Measurements from ENCODE around the gene MAP3K10.

DNA sequence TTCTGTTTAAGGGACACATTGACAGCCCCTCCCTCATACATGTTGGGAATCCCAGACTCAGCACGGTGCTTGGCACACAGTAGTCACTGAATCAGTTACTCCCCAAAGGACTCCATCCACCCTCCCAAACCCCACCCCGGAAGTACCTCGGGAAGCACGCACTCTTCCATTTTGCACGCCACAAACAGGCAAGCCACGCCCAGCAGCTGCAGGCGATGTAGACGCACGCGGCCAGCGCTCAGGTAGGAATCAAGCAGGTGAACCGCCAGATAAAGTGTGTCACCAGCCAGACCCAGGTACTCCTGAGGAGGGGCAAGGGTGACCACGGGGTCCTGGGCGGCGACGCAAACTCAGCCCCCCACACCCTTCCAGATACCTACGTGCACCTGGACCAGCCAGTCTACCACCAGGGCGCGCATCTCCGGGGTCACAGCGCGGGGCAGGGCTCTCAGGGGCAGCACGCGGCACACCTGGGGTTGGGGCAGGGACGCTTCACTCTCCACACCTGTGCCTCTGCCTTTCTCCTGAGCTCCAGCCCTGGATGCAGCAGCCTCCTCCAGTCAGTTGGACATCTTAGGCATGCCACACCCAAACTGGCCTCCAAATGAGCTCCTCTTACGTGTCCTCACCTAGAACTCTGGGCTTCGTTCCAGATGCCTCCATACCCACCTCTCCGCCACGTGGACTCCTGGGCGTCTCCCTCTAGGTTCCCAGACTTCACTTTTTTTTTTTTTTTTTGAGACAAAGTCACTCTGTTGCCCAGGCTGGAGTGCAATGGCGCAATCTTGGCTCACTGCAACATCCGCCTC, 33.3 kb downstream of the MAP3K10 start:
- TF ChIP-seq ZBTB8A (tag by site-specific recombination; IDR thresholded peaks at IDR 0.05) (no peak), YY1 (tag by site-specific recombination; IDR thresholded peaks at IDR 0.05) (no peak), SCRT1 (tag by site-specific recombination; IDR thresholded peaks at IDR 0.05; ENCODE audit: borderline replicate concordance) (no peak), ZNF555 (tag by site-specific recombination; conservative IDR thresholded peaks at IDR 0.05) (no peak), ZNF549 (tag by site-specific recombination; IDR thresholded peaks at IDR 0.05) (no peak), YY2 (tag by site-specific recombination; IDR thresholded peaks at IDR 0.05) (0 out of 2 replicates have a peak, but pooled peaks have one; percentile 20), HOXA7 (CRISPR knock-in tag; IDR thresholded peaks at IDR 0.05; ENCODE audit: borderline replicate concordance) (no peak), WT1 (tag by site-specific recombination; IDR thresholded peaks at IDR 0.05) (no peak), ZNF560 (tag by site-specific recombination; IDR thresholded peaks at IDR 0.05; ENCODE audit: borderline replicate concordance) (no peak), ZFP41 (tag by site-specific recombination; IDR thresholded peaks at IDR 0.05; ENCODE audit: borderline replicate concordance) (no peak)
- TF ChIP-seq, protein P1, sequence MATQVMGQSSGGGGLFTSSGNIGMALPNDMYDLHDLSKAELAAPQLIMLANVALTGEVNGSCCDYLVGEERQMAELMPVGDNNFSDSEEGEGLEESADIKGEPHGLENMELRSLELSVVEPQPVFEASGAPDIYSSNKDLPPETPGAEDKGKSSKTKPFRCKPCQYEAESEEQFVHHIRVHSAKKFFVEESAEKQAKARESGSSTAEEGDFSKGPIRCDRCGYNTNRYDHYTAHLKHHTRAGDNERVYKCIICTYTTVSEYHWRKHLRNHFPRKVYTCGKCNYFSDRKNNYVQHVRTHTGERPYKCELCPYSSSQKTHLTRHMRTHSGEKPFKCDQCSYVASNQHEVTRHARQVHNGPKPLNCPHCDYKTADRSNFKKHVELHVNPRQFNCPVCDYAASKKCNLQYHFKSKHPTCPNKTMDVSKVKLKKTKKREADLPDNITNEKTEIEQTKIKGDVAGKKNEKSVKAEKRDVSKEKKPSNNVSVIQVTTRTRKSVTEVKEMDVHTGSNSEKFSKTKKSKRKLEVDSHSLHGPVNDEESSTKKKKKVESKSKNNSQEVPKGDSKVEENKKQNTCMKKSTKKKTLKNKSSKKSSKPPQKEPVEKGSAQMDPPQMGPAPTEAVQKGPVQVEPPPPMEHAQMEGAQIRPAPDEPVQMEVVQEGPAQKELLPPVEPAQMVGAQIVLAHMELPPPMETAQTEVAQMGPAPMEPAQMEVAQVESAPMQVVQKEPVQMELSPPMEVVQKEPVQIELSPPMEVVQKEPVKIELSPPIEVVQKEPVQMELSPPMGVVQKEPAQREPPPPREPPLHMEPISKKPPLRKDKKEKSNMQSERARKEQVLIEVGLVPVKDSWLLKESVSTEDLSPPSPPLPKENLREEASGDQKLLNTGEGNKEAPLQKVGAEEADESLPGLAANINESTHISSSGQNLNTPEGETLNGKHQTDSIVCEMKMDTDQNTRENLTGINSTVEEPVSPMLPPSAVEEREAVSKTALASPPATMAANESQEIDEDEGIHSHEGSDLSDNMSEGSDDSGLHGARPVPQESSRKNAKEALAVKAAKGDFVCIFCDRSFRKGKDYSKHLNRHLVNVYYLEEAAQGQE (tag by site-specific recombination; IDR thresholded peaks at IDR 0.05) = no peak
- TF ChIP-seq, protein P2, sequence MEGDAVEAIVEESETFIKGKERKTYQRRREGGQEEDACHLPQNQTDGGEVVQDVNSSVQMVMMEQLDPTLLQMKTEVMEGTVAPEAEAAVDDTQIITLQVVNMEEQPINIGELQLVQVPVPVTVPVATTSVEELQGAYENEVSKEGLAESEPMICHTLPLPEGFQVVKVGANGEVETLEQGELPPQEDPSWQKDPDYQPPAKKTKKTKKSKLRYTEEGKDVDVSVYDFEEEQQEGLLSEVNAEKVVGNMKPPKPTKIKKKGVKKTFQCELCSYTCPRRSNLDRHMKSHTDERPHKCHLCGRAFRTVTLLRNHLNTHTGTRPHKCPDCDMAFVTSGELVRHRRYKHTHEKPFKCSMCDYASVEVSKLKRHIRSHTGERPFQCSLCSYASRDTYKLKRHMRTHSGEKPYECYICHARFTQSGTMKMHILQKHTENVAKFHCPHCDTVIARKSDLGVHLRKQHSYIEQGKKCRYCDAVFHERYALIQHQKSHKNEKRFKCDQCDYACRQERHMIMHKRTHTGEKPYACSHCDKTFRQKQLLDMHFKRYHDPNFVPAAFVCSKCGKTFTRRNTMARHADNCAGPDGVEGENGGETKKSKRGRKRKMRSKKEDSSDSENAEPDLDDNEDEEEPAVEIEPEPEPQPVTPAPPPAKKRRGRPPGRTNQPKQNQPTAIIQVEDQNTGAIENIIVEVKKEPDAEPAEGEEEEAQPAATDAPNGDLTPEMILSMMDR (tag by site-specific recombination; IDR thresholded peaks at IDR 0.05) = peak; percentile 7; the same call in 1 of the 2 replicates
- TF ChIP-seq, protein P3, sequence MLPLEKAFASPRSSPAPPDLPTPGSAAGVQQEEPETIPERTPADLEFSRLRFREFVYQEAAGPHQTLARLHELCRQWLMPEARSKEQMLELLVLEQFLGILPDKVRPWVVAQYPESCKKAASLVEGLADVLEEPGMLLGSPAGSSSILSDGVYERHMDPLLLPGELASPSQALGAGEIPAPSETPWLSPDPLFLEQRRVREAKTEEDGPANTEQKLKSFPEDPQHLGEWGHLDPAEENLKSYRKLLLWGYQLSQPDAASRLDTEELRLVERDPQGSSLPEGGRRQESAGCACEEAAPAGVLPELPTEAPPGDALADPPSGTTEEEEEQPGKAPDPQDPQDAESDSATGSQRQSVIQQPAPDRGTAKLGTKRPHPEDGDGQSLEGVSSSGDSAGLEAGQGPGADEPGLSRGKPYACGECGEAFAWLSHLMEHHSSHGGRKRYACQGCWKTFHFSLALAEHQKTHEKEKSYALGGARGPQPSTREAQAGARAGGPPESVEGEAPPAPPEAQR (tag by site-specific recombination; IDR thresholded peaks at IDR 0.05) = no peak
- TF ChIP-seq, protein P4, sequence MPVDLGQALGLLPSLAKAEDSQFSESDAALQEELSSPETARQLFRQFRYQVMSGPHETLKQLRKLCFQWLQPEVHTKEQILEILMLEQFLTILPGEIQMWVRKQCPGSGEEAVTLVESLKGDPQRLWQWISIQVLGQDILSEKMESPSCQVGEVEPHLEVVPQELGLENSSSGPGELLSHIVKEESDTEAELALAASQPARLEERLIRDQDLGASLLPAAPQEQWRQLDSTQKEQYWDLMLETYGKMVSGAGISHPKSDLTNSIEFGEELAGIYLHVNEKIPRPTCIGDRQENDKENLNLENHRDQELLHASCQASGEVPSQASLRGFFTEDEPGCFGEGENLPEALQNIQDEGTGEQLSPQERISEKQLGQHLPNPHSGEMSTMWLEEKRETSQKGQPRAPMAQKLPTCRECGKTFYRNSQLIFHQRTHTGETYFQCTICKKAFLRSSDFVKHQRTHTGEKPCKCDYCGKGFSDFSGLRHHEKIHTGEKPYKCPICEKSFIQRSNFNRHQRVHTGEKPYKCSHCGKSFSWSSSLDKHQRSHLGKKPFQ (tag by site-specific recombination; IDR thresholded peaks at IDR 0.05) = no peak
